GM18868 (cell line): ENCODE results near the gene CARD18.
"Not testable (repeated sequence)": the region's sequence is repeated elsewhere in the genome, so short reads cannot be mapped to it uniquely, and the experiment has no call there.

Experiments used
- ATAC-seq: cut with Tn5 transposase; IDR thresholded peaks from one replicate; pipeline ENCODE4 v1.9.1; 2021; ENCODE audit warnings: mild to moderate bottlenecking, moderate library complexity; ENCODE audit not compliant: unreplicated experiment

CARD18 gene

DNA sequence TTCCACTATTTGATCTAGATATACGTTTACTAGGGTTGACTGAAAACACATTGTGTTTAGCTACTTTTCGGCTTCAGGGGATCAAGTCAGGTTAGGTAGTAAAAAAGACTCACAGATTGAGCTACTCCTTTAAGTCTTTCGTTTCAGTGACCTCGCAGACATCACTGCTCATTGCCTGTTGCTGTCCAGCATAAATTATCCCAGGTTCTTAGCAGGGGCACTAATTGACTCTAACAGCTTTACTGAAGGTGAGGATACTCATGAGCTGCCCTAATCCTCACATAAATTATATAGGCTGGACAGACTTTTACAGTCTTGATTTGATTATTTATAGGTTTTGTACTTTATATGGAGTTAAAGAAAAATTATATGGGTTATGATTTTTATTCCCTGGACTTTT, 3.7 kb downstream of the CARD18 start:
- no peak for ATAC-seq

GRCh38 chr11:105132716-105133511, 6.7 kb downstream of the CARD18 start:
- no peak for ATAC-seq

DNA sequence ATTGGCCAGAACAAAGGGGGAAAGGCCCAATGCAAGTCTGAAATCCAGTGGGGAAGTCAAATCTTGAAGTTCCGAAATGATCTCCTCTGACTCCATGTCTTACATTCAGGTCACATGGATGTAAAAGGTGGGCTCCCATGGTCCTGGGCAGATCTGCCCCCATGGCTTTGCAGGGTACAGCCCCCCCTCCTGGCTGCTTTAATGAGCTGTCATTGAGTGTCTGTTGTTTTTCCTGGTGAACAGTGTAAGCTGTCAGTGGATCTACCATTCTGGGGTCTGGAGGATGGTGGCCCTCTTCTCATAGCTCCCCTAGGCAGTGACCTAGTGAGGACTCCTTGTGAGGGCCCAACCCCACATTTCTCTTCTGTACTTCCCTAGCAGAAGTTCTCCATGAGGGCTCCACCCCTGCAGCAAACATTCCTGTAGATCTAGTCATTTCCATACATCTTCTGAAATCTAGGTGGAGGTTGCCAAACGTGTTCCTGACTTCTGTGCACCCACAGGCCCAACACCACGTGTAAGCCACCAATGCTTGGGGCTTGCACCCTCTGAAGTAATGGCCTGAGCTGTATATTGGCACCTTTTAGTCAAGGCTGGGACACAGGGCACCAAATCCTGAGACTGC, 9.3 kb downstream of the CARD18 start:
- no peak for ATAC-seq

- ATAC-seq, result no peak
These were observed 14.8 kb downstream of the CARD18 start for GRCh38 chr11:105124756-105125155.

DNA sequence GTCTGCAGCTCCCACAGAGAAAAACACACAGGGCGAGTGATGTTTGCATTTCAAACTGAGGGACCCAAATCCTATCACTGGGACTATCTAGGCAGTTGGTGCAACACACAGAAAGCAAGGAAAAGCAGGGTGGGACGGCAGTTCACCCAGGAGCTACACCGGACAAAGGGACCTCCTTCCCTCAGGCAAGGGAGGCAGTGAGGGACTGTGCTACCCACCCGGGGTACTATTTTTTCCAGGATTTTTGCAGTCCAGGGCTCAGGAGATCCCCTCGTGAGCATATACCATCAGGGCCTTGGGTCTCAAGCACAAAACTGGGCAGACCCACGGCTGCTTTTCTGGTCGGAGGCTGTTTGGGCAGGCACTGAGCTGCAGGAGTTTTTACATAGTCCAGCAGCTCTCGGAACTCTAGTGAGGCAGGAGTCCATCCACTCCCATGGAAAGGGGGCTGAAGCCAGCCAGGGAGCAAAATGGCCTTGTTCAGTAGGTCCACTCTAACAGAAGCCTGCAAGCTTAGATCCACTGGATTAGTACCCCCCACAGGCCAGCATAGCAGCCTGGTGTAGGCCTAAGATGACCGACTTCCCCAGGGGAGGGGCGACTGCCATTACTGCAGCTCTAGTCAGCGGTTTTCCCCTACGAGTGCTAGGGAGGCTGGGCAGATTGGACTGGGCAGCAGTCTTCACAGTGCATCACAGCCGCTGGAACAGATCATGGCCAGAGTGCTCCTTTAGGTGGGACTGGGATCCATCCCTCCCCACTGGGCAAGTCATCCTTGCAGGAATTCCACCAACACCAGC, 28.2 kb downstream of the CARD18 start:
- ATAC-seq, result no peak

- ATAC-seq, result no peak
These were observed 28.9 kb downstream of the CARD18 start for GRCh38 chr11:105110688-105111030.

GRCh38 chr11:105109855-105110687, 29.5 kb downstream of the CARD18 start:
- no peak for ATAC-seq

DNA sequence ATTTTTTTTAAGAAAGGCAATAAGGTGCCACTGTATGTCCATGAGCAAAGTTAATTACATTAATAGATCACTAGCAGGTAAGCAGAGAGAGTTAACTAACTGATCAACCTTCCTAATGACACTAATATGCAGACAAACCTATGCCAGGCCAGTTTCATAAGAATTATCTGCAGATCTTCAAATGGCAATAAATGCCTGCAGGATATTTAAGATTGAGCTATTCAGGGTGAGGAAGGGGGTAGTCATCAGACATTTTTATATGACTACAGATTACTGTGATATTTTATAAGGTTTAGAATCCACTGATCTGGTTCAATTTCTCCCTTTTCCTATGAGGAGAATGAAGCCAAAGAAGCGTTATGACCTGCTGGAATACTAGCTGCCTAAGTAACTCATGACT, 30.2 kb downstream of the CARD18 start:
- ATAC-seq, result no peak

DNA sequence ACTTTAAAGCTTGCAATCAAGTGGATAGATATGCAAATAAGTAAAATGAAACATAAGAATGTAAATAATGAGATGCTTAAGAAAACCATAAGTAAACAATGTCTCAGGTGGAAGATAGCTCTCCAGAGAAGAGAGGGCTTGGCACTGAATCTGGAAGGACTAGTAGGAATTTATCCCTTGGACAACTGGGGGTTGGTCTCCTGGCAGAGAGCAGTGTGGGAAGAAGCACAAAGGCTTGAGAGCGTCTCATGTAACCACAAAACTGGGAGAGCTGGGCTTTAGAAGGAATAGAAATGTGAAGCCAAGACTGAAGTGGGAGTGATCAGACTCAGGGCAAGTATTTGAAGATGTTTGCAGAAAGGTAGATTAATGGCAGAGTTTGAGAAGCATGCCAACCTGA, 31.3 kb downstream of the CARD18 start:
- no peak for ATAC-seq

- not testable (repeated sequence) for ATAC-seq
These were observed 32.2 kb downstream of the CARD18 start for GRCh38 chr11:105107226-105107825.

- ATAC-seq, result no peak
These were observed 33.4 kb downstream of the CARD18 start for GRCh38 chr11:105106140-105106539.

DNA sequence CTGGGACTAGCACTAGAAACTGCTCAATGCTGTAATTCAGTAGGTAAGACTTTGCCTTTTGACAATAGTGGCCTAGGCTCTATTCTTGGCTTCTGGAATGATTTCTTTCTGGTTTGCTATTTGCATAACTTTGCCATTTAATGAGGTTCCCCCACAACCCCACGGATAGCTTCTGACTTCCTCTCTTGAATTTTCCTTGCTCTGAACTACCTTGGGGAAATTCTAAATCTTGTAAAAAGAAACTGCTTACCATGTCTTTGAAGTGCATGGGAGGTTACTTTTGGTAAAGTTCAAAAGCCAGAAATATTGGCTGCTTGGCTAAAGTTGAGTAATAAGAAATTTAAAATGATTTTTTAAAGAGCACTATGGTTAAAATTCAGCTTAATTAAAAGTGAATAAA, 35.3 kb downstream of the CARD18 start:
- no peak for ATAC-seq

DNA sequence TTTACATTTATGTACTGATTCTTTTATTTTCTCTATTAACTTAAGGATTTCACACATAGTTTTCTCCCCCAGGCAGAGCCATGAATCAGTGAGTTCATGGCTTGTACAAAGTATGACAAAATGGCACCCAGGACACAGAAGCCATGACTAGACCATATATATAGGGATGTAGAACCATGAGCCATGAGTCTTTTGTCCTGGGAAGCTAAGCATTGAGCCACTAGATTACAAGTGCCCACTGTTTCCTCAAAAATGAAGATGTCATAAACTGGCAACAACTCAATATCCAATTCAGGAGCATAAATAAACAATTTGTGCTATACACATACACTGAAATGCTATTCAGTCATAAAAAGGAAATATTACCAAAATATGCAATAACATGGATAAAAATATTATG, 36.2 kb downstream of the CARD18 start:
- ATAC-seq, result no peak

DNA sequence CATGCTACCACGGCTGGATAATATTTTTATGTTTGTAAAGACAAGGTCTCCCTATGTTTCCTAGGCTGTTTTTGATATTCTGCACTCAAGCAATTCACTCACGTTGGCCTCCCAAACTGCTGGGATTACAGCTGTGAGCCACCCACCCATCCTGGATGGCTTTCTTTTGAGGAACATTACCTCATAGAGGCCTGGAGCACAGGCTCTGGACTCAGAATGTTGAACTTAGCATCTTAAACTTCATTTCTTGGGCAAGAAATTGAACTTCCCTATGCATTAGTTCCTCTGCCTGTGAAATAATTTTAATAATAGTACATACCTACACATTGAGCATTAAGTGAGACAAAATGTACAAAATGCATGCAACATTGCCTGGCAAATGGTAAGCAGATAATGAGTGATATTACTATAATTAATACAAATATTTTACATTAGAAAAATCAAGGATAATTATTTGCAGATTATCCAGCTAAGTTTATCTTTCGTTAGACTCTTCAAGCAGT, 37.4 kb downstream of the CARD18 start:
- ATAC-seq, result not testable (repeated sequence)

DNA sequence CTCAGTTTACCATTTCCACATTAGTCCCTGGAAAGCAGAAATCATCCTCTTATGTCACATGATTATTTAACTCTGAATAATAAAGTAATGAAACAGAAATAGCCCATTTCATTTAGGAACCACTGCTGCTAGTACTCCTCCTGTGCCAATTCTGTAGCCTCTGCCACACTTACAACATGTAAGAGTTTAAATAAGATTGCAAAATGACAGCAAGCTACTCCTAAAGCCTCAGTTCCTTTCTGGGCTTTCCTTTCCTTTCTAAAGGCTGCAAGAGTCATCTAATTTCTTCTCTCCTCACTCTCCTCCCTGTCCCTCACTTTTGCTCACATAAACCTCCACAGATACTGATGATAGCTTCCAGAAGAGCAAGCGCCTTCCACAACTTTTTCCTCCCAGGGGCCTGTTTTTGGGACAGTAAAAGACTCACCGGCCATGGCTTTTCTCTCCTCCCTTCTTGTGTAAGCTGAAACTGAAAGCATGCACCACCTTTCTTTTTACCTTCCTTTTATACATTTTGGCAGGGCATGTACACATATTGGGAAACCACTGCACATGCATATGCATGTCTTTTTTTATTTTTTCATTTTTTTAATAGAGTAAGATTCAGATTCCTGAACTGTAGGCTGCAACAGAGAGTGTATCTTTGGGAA, 38.5 kb downstream of the CARD18 start:
- no peak for ATAC-seq

DNA sequence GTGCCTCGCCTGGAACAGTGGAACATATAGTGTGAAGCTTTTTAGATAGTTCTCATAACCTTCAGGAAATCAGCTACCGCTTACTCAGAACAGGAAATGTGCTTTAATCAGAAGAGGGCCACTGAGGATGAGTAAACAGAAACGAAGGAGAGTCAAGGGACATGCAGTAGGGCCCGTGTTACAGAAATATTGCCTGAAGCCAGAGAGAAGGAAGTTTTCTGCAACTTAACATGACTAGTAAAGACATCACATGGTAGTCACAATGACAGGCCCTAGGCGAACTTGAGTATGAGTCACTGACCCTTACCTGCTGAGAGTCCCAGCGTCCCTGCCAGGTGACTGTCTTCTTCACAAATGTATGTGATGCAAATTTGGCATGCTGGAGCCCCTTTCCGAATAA, 39.4 kb downstream of the CARD18 start:
- ATAC-seq, result peak; percentile 60

GRCh38 chr11:105099594-105099993, 40.0 kb downstream of the CARD18 start:
- ATAC-seq, result not testable (repeated sequence)

GRCh38 chr11:105092256-105093239, 47.0 kb downstream of the CARD18 start:
- ATAC-seq, result no peak
